MM.1S (cell line): ENCODE measurements around the gene APOA1.

Experiments used
- EZH2 ChIP-seq: fragments of 300-600 bp; sonication (generic); optimal IDR thresholded peaks from 2 replicates; pipeline ENCODE3; 2017; ENCODE audit warnings: low read depth, mild to moderate bottlenecking, antibody characterized with exemption, low read length, mixed read lengths
- EZH2phosphoT487 ChIP-seq: fragments of 300-600 bp; sonication (generic); IDR thresholded peaks from 2 replicates; pipeline ENCODE4 v1.6.1; 2018; ENCODE audit warnings: antibody characterized with exemption, low read length
- TF ChIP-seq, protein P1 (sequence below): fragments of 300-600 bp; sonication (generic); IDR thresholded peaks from 2 replicates; pipeline ENCODE4 v1.5.1; 2016; ENCODE audit warnings: antibody characterized with exemption, low read length, mixed read lengths

DNA sequence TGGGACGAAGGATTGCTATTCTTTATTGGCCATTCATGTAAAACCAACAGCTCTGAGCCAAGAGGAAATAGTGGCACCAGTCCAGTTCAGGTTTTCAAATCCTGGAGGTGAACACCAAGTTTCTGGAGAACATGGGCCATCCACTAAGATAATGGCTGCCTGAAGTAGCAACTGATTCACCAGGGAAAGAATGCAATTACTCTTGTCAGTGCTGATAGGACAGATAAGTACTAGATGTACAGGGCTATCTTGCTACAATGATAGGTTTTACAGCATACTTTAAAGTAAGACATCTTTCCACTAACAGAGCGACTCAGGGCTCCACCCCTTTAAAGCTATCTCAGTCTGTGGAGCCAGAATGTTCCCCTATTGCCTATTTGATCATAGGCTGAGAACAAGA lies 36.8 kb upstream of the APOA1 start:
- TF ChIP-seq, protein P1, sequence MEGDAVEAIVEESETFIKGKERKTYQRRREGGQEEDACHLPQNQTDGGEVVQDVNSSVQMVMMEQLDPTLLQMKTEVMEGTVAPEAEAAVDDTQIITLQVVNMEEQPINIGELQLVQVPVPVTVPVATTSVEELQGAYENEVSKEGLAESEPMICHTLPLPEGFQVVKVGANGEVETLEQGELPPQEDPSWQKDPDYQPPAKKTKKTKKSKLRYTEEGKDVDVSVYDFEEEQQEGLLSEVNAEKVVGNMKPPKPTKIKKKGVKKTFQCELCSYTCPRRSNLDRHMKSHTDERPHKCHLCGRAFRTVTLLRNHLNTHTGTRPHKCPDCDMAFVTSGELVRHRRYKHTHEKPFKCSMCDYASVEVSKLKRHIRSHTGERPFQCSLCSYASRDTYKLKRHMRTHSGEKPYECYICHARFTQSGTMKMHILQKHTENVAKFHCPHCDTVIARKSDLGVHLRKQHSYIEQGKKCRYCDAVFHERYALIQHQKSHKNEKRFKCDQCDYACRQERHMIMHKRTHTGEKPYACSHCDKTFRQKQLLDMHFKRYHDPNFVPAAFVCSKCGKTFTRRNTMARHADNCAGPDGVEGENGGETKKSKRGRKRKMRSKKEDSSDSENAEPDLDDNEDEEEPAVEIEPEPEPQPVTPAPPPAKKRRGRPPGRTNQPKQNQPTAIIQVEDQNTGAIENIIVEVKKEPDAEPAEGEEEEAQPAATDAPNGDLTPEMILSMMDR = no peak
- TF ChIP-seq EZH2 (no peak), EZH2phosphoT487 (no peak)
